H1 (cell line): ENCODE measurements around the gene DMRT1. TPM values are rescaled to one million over a fixed set of nuclear protein-coding genes. Genes with fewer than 3 reads are reported as not detected.

ENCODE experiments used
- CTCF ChIA-PET: fragments of 300-600 bp; sonication (Branson Sonifier 250); formaldehyde crosslinking; loops from one replicate; lab custom pipeline; 2021; ENCODE audit not compliant: partially characterized antibody; lab: Charles Lee
- POLR2A ChIA-PET: fragments of 300-600 bp; sonication (Branson Sonifier 250); formaldehyde crosslinking; loops from one replicate; lab custom pipeline; 2021; ENCODE audit warnings: inconsistent platforms; ENCODE audit not compliant: partially characterized antibody; lab: Charles Lee
- DNase-seq, 2 experiments: peaks; one replicate each; pipeline versions ENCODE4 v3.0.0 to v3.0.0-alpha.2; 2010 to 2022; ENCODE audit warnings: low spot score in 2 of 2, low read depth in 1 of 2, mixed read lengths in 1 of 2
- FAIRE-seq: peaks from 2 replicates; lab custom pipeline; 2011; peaks lifted over from hg19 to GRCh38; lab: Jason Lieb, UNC
- H2AFZ ChIP-seq: 2 replicates; pipeline ENCODE4 v1.8.1; 2012; ENCODE audit warnings: low read length, inconsistent platforms
- H2AK5ac ChIP-seq: 2 replicates; pipeline ENCODE4 v1.6.1; 2013; ENCODE audit warnings: low read depth, low read length
- H2BK120ac ChIP-seq: replicated peaks from 2 replicates; pipeline ENCODE3; 2013; ENCODE audit warnings: low read depth, low read length, inconsistent platforms
- H2BK12ac ChIP-seq: 2 replicates; pipeline ENCODE4 v1.6.1; 2013; ENCODE audit warnings: low read depth, low read length
- H2BK15ac ChIP-seq: 2 replicates; pipeline ENCODE4 v1.6.1; 2013; ENCODE audit warnings: low read length
- H2BK20ac ChIP-seq: 2 replicates; pipeline ENCODE4 v1.6.1; 2013; ENCODE audit warnings: low read length
- H2BK5ac ChIP-seq: 2 replicates; pipeline ENCODE4 v1.6.1; 2013; ENCODE audit warnings: low read depth, low read length
- H3K14ac ChIP-seq: 2 replicates; pipeline ENCODE4 v1.6.1; 2013; ENCODE audit warnings: inconsistent platforms; ENCODE audit not compliant: insufficient read length
- H3K18ac ChIP-seq: 2 replicates; pipeline ENCODE4 v1.6.1; 2013; ENCODE audit warnings: low read length; ENCODE audit errors: extremely low read depth
- H3K23ac ChIP-seq: 2 replicates; pipeline ENCODE4 v1.6.1; 2013; ENCODE audit warnings: inconsistent platforms; ENCODE audit not compliant: insufficient read length
- H3K23me2 ChIP-seq: 2 replicates; pipeline ENCODE4 v1.6.1; 2013; ENCODE audit warnings: low read depth, low read length
- H3K27ac ChIP-seq: 2 replicates; pipeline ENCODE4 v1.6.1; 2011; ENCODE audit warnings: low read depth, low read length, inconsistent platforms
- H3K27me3 ChIP-seq, 4 experiments: replicated peaks in 1 of 4; 1 replicate in 1 of 4; 2 replicates in 3 of 4; pipeline versions ENCODE4 v1.6.1 to v1.8.1; 2011 to 2013; ENCODE audit warnings: low read length in 3 of 4, mild to moderate bottlenecking in 3 of 4, inconsistent platforms in 2 of 4, mixed read lengths in 2 of 4, moderate library complexity in 1 of 4; ENCODE audit not compliant: control insufficient read depth in 3 of 4, insufficient read depth in 3 of 4; ENCODE audit errors: extremely low read depth in 1 of 4
- H3K36me3 ChIP-seq, 4 experiments: 2 replicates each; pipeline versions ENCODE4 v1.6.1 to v1.8.1; 2011 to 2013; ENCODE audit warnings: mild to moderate bottlenecking in 4 of 4, low read length in 3 of 4, moderate library complexity in 2 of 4, control low read depth in 1 of 4, inconsistent platforms in 1 of 4; ENCODE audit not compliant: insufficient read depth in 4 of 4, control insufficient read depth in 2 of 4
- H3K4ac ChIP-seq: replicated peaks from 2 replicates; pipeline ENCODE3; 2013; ENCODE audit warnings: low read length, low read depth, mixed read lengths, inconsistent platforms; ENCODE audit not compliant: insufficient read length
- H3K4me1 ChIP-seq, 4 experiments: replicated peaks in 1 of 4; 1 replicate in 1 of 4; 2 replicates in 3 of 4; pipeline versions ENCODE4 v1.6.1 to v1.8.1; 2011 to 2013; ENCODE audit warnings: low read length in 3 of 4, inconsistent platforms in 2 of 4, mixed read lengths in 1 of 4; ENCODE audit not compliant: insufficient read depth in 4 of 4, control insufficient read depth in 3 of 4
- H3K4me2 ChIP-seq, 2 experiments: 2 replicates each; pipeline versions ENCODE4 v1.6.1 to v1.8.1; 2011 to 2013; ENCODE audit warnings: low read depth in 2 of 2, low read length in 2 of 2, control low read depth in 1 of 2, inconsistent platforms in 1 of 2, mild to moderate bottlenecking in 1 of 2; ENCODE audit not compliant: insufficient read depth in 1 of 2
- H3K4me3 ChIP-seq, 4 experiments: fragments of 200-600, 300-600 bp in 1 of 4; sonication (generic), shearing (Covaris generic), sonication (Bioruptor Twin) in 1 of 4; 2 replicates each; pipeline versions ENCODE4 v1.5.1 to v1.8.1; 2011 to 2016; ENCODE audit warnings: low read length in 4 of 4, low read depth in 3 of 4, control low read depth in 2 of 4, inconsistent platforms in 2 of 4, mild to moderate bottlenecking in 2 of 4, mixed read lengths in 1 of 4, moderate library complexity in 1 of 4; ENCODE audit not compliant: insufficient read depth in 2 of 4; ENCODE audit errors: extremely low read depth in 1 of 4
- H3K56ac ChIP-seq: replicated peaks from 2 replicates; pipeline ENCODE3; 2013; ENCODE audit warnings: low read depth, mild to moderate bottlenecking, mixed read lengths, low read length, inconsistent platforms; ENCODE audit not compliant: insufficient read length
- H3K79me1 ChIP-seq: 2 replicates; pipeline ENCODE4 v1.6.1; 2013; ENCODE audit warnings: low read depth, low read length, control low read depth
- H3K79me2 ChIP-seq, 2 experiments: 2 replicates each; pipeline versions ENCODE4 v1.6.1 to v1.8.1; 2012 to 2013; ENCODE audit warnings: low read length in 2 of 2, mild to moderate bottlenecking in 2 of 2, inconsistent platforms in 1 of 2; ENCODE audit not compliant: insufficient read depth in 2 of 2, control insufficient read depth in 1 of 2
- H3K9ac ChIP-seq, 4 experiments: replicated peaks in 1 of 4; 1 replicate in 1 of 4; 2 replicates in 3 of 4; pipeline versions ENCODE4 v1.6.1 to v1.8.1; 2011 to 2013; ENCODE audit warnings: low read depth in 3 of 4, low read length in 3 of 4, control low read depth in 2 of 4, mild to moderate bottlenecking in 2 of 4, moderate library complexity in 2 of 4, inconsistent platforms in 1 of 4; ENCODE audit errors: extremely low read depth in 1 of 4
- H3K9me3 ChIP-seq, 2 experiments: 2 replicates each; pipeline versions ENCODE4 v1.6.1 to v1.8.1; 2012 to 2013; ENCODE audit warnings: mild to moderate bottlenecking in 2 of 2, moderate library complexity in 2 of 2, control low read depth in 1 of 2, inconsistent platforms in 1 of 2, low read depth in 1 of 2, low read length in 1 of 2, mixed read lengths in 1 of 2; ENCODE audit not compliant: insufficient read depth in 2 of 2
- H4K20me1 ChIP-seq, 2 experiments: replicated peaks in 1 of 2; 2 replicates each; pipeline versions ENCODE3 to v1.8.1; 2011 to 2013; ENCODE audit warnings: inconsistent platforms in 2 of 2, low read length in 2 of 2, mild to moderate bottlenecking in 1 of 2; ENCODE audit not compliant: insufficient read depth in 2 of 2, control insufficient read depth in 1 of 2
- H4K5ac ChIP-seq: 2 replicates; pipeline ENCODE4 v1.6.1; 2013; ENCODE audit warnings: low read length, low read depth, mixed read lengths, inconsistent platforms; ENCODE audit not compliant: insufficient read length
- H4K8ac ChIP-seq: 2 replicates; pipeline ENCODE4 v1.8.0; 2013; ENCODE audit warnings: mild to moderate bottlenecking, moderate library complexity, low read length, inconsistent platforms; ENCODE audit not compliant: insufficient read depth; ENCODE audit errors: extremely low read depth
- H4K91ac ChIP-seq: replicated peaks from 2 replicates; pipeline ENCODE3; 2013; ENCODE audit warnings: low read length, mixed read lengths, inconsistent platforms; ENCODE audit not compliant: insufficient read length
- ATF3 ChIP-seq: IDR thresholded peaks from 2 replicates; pipeline ENCODE4 v1.6.1; 2011; ENCODE audit warnings: low read depth, mild to moderate bottlenecking, low read length; ENCODE audit not compliant: insufficient read depth
- BACH1 ChIP-seq: IDR thresholded peaks from 2 replicates; pipeline ENCODE4 v1.6.1; 2012; ENCODE audit warnings: low read length, improper control_type of control experiment
- CBX8 ChIP-seq: fragments of 300-800, 300-1000 bp; sonication (generic); IDR thresholded peaks from 2 replicates; pipeline ENCODE4 v1.7.1; 2016; ENCODE audit warnings: low read depth, low read length, borderline replicate concordance
- CTBP2 ChIP-seq: IDR thresholded peaks from 2 replicates; pipeline ENCODE4 v1.7.0; 2011; ENCODE audit warnings: borderline replicate concordance, mild to moderate bottlenecking, moderate library complexity, mixed read lengths, low read length; ENCODE audit not compliant: insufficient read depth, insufficient read length
- EZH2 ChIP-seq: fragments of 200-600 bp; sonication (generic); IDR thresholded peaks from 2 replicates; pipeline ENCODE4 v1.7.1; 2012; ENCODE audit warnings: low read depth, mild to moderate bottlenecking, moderate library complexity, low read length, inconsistent platforms; ENCODE audit not compliant: severe bottlenecking
- GTF2F1 ChIP-seq: IDR thresholded peaks from 2 replicates; pipeline ENCODE4 v1.6.1; 2012; ENCODE audit warnings: low read depth, low read length, improper control_type of control experiment, borderline replicate concordance
- POU5F1 ChIP-seq: IDR thresholded peaks from 2 replicates; pipeline ENCODE4 v1.6.1; 2011; ENCODE audit warnings: low read depth, mild to moderate bottlenecking, low read length, moderate library complexity
- RBBP5 ChIP-seq: IDR thresholded peaks from 2 replicates; pipeline ENCODE4 v1.7.1; 2012; ENCODE audit warnings: low read depth, mild to moderate bottlenecking, inconsistent platforms, low read length, moderate library complexity, borderline replicate concordance
- ZNF274 ChIP-seq: IDR thresholded peaks from 2 replicates; pipeline ENCODE4 v1.7.0; 2012; ENCODE audit warnings: low read length, borderline replicate concordance; ENCODE audit errors: extremely low read depth
- WGBS, 2 experiments: shearing (Covaris generic) in 1 of 2; methylation state at CpG; one replicate each; pipeline versions ENCODE4 v1.1.6 to v1.1.7; 2013 to 2015; ENCODE audit warnings: low lambda C conversion rate in 2 of 2, mixed read lengths in 2 of 2, inconsistent platforms in 1 of 2, low coverage in 1 of 2, missing lambda C conversion rate in 1 of 2; ENCODE audit not compliant: insufficient replicate concordance in 2 of 2, insufficient coverage in 1 of 2, insufficient read length in 1 of 2; ENCODE audit errors: extremely low coverage in 1 of 2, missing lambda C conversion rate in 1 of 2; 5-methylcytosine and 5-hydroxymethylcytosine counted together
- polyA plus RNA-seq, 7 experiments: library from polyadenylated mRNA; depleted of rRNA in 3 of 7; stranded (reverse) in 5 of 7; unstranded in 2 of 7; fragments of >200 nt in 5 of 7; fragments of 200-250 nt in 2 of 7; gene quantifications; 1 replicate in 5 of 7; 2 replicates in 1 of 7; 4 replicates in 1 of 7; pipeline versions ENCODE4 v1.2.1 to v1.2.3, GENCODE V29; 2011 to 2013; ENCODE audit warnings: missing spikeins in 2 of 7, mixed read lengths in 2 of 7
- total RNA-seq: library from RNA; stranded (reverse); fragmentation: NEBNext Ultra II Directional; extraction: Animal tissue kit (Norgen Biotek cat#: 25700); gene quantifications from 2 replicates; pipeline ENCODE4 v1.2.1, GENCODE V29; 2021

The DMRT1 gene
- total and polyA plus RNA-seq, 2 of the 8 experiments (the other 6 are each of a cell fraction or from before 2014, with no cell fraction given) = 0.15 TPM; not detected in 1

- Histone ChIP-seq H2BK5ac (no peak overlapping the region), H4K8ac (no peak overlapping the region), H2BK15ac (no peak overlapping the region), H3K14ac (no peak overlapping the region), H3K79me2 (no peaks in the 10 kb centered on the region), H2AFZ (no peak overlapping the region)
- 87% methylated on average over 8 of the region's 8 CpGs; no CpG with 5 or more reads in 1 of the 2 experiments for WGBS, 2 experiments
- FAIRE-seq = no peak
- no peak for TF ChIP-seq GTF2F1
- TF ChIP-seq ATF3 = no peak
- TF ChIP-seq POU5F1 = no peak
- no peak for TF ChIP-seq CTBP2
- TF ChIP-seq ZNF274 = no peak
- TF ChIP-seq EZH2 = no peak
- TF ChIP-seq RBBP5 = no peak
- TF ChIP-seq BACH1 = no peak
- TF ChIP-seq CBX8 = no peak
- TF ChIP-seq, all 59 proteins: peak for 0
- Histone ChIP-seq H3K56ac (no peak overlapping the region), H2AK5ac (no peak overlapping the region), H3K4me3 (no peak overlapping the region), H3K18ac (no peak overlapping the region), H3K79me1 (no peaks in the 10 kb centered on the region), H3K23ac (no peak overlapping the region), H3K27ac (no peak overlapping the region), H3K36me3 (no peaks in the 10 kb centered on the region), H4K91ac (no peak overlapping the region), H2BK120ac (no peak overlapping the region), H3K27me3 (no peaks in the 10 kb centered on the region), H3K9me3 (no peaks in the 10 kb centered on the region), H3K23me2 (no peaks in the 10 kb centered on the region), H2BK12ac (no peak overlapping the region), H2BK20ac (no peak overlapping the region), H4K5ac (no peak overlapping the region), H3K4me1 (no peaks in the 10 kb centered on the region), H3K9ac (no peak overlapping the region), H4K20me1 (no peaks in the 10 kb centered on the region), H3K4me2 (no peak overlapping the region), H3K4ac (no peak overlapping the region)
- ChIA-PET CTCF (interaction anchor here (0.7 to 8.2 kb wide), 22 partner anchors 9 to 83 kb away, joined by 3 to 97 read pairs (median 10); partner anchors contain the start of gene DMRT3), POLR2A (no interaction called here)
- DNase-seq = no peak
These were observed 85.5 kb downstream of the DMRT1 start for GRCh38 chr9:926976-927375.
